HEK293 (cell line): ENCODE data around the gene MAD2L2.

ENCODE experiments used
- BCL11A ChIP-seq: fragments of 450-650 bp; formaldehyde crosslinking; IDR thresholded peaks from 2 replicates; pipeline ENCODE4 v1.5.1; 2016; ENCODE audit warnings: low read depth, missing biosample characterization, missing genetic modification characterization
- TCF7L2 ChIP-seq: IDR thresholded peaks from 2 replicates; pipeline ENCODE4 v1.6.1; 2011; ENCODE audit warnings: low read depth, mild to moderate bottlenecking, inconsistent platforms, low read length, moderate library complexity, borderline replicate concordance
- ZBTB7A ChIP-seq: fragments of 450-650 bp; formaldehyde crosslinking; IDR thresholded peaks from 2 replicates; pipeline ENCODE4 v1.5.1; 2016; ENCODE audit warnings: low read depth, missing biosample characterization, missing genetic modification characterization
- ZNF121 ChIP-seq: fragments of 450-650 bp; formaldehyde crosslinking; IDR thresholded peaks from 2 replicates; pipeline ENCODE4 v1.5.1; 2016; ENCODE audit warnings: missing biosample characterization, missing genetic modification characterization
- ZNF274 ChIP-seq, 2 experiments: fragments of 200-500 bp in 1 of 2; fragments of 450-650 bp in 1 of 2; sonication (Bioruptor generic) in 1 of 2; formaldehyde crosslinking in 1 of 2; IDR thresholded peaks; 2 replicates each; pipeline versions ENCODE4 v1.5.1 to v1.6.1; 2014 to 2016; ENCODE audit warnings: borderline replicate concordance in 1 of 2, inconsistent platforms in 1 of 2, low read length in 1 of 2, missing biosample characterization in 1 of 2, missing genetic modification characterization in 1 of 2
- TF ChIP-seq, protein P1 (sequence below): fragments of 450-650 bp; formaldehyde crosslinking; IDR thresholded peaks from 2 replicates; pipeline ENCODE4 v1.5.1; 2016; ENCODE audit warnings: missing biosample characterization, missing genetic modification characterization
- TF ChIP-seq, protein P2 (sequence below): fragments of 450-650 bp; formaldehyde crosslinking; IDR thresholded peaks from 2 replicates; pipeline ENCODE4 v1.5.1; 2017; ENCODE audit warnings: missing biosample characterization, missing genetic modification characterization

DNA sequence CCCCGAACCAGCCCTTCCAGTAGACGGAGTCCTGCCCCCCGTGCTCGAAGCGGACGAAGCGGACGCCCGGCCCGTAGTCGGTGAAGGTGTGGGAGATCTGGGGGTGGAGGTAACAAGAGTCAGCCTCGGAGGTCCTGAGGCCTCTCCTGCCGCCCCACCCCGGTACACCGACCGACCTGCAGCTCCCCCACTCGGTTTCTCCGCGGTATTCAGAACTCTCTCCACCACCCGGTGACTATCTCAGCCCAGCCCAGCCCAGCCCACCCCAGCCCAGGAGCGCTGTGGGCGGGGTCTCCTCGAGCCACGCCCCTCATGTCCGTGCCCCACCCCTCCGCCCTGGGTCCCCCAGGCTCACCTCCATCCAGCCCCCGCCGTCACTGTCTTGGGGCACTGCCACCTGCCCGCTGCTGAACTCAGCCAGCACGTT lies 32.2 kb downstream of the MAD2L2 start:
- TF ChIP-seq, protein P1, sequence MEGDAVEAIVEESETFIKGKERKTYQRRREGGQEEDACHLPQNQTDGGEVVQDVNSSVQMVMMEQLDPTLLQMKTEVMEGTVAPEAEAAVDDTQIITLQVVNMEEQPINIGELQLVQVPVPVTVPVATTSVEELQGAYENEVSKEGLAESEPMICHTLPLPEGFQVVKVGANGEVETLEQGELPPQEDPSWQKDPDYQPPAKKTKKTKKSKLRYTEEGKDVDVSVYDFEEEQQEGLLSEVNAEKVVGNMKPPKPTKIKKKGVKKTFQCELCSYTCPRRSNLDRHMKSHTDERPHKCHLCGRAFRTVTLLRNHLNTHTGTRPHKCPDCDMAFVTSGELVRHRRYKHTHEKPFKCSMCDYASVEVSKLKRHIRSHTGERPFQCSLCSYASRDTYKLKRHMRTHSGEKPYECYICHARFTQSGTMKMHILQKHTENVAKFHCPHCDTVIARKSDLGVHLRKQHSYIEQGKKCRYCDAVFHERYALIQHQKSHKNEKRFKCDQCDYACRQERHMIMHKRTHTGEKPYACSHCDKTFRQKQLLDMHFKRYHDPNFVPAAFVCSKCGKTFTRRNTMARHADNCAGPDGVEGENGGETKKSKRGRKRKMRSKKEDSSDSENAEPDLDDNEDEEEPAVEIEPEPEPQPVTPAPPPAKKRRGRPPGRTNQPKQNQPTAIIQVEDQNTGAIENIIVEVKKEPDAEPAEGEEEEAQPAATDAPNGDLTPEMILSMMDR = no peak
- no peak for TF ChIP-seq ZNF121
- TF ChIP-seq, protein P2, sequence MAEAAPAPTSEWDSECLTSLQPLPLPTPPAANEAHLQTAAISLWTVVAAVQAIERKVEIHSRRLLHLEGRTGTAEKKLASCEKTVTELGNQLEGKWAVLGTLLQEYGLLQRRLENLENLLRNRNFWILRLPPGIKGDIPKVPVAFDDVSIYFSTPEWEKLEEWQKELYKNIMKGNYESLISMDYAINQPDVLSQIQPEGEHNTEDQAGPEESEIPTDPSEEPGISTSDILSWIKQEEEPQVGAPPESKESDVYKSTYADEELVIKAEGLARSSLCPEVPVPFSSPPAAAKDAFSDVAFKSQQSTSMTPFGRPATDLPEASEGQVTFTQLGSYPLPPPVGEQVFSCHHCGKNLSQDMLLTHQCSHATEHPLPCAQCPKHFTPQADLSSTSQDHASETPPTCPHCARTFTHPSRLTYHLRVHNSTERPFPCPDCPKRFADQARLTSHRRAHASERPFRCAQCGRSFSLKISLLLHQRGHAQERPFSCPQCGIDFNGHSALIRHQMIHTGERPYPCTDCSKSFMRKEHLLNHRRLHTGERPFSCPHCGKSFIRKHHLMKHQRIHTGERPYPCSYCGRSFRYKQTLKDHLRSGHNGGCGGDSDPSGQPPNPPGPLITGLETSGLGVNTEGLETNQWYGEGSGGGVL (tag by site-specific recombination) = no peak
- no peak for TF ChIP-seq ZNF274 (IDR thresholded peaks at IDR 0.05; ENCODE audit: low read length)
- no peak for TF ChIP-seq ZNF274 (tag by site-specific recombination; IDR thresholded peaks at IDR 0.05; ENCODE audit: borderline replicate concordance)
- no peak for TF ChIP-seq TCF7L2
- TF ChIP-seq BCL11A (tag by site-specific recombination) = no peak
- TF ChIP-seq ZBTB7A (tag by site-specific recombination) = no peak
